Large intestine (tissue), 3 donors: ENCODE data around the gene TACR3. TPM values are rescaled to one million over a fixed set of nuclear protein-coding genes. Genes with fewer than 3 reads are reported as not detected.
"Not testable (repeated sequence)": the region's sequence is repeated elsewhere in the genome, so short reads cannot be mapped to it uniquely, and the experiment has no call there.

Experiments
- DNase-seq, 2 donors: peaks; one replicate each; pipeline versions ENCODE4 v3.0.0 to v3.0.0-alpha.2; 2013
- H3K27ac ChIP-seq: one replicate; pipeline ENCODE4 v1.5.1; 2013; ENCODE audit warnings: low read length
- H3K27me3 ChIP-seq: 2 replicates; pipeline ENCODE4 v1.6.1; 2013; ENCODE audit warnings: low read length; ENCODE audit not compliant: control insufficient read depth, insufficient read depth
- H3K36me3 ChIP-seq: 2 replicates; pipeline ENCODE4 v1.6.1; 2013; ENCODE audit warnings: low read length; ENCODE audit not compliant: control insufficient read depth, insufficient read depth
- H3K4me1 ChIP-seq: one replicate; pipeline ENCODE4 v1.6.1; 2013; ENCODE audit warnings: low read length; ENCODE audit not compliant: control insufficient read depth, insufficient read depth
- H3K4me3 ChIP-seq: one replicate; pipeline ENCODE4 v1.5.1; 2013; ENCODE audit warnings: low read length
- H3K9me3 ChIP-seq: one replicate; pipeline ENCODE4 v1.6.1; 2013; ENCODE audit warnings: mild to moderate bottlenecking, low read depth, low read length, moderate library complexity; ENCODE audit not compliant: control insufficient read depth
- WGBS: methylation state at CpG from one replicate; pipeline ENCODE4 v1.1.5; 2013; ENCODE audit warnings: low lambda C conversion rate; ENCODE audit not compliant: insufficient coverage; 5-methylcytosine and 5-hydroxymethylcytosine counted together
- polyA plus RNA-seq: library from polyadenylated mRNA; unstranded; fragments of 120-200 nt; gene quantifications from one replicate; pipeline ENCODE4 v1.2.1, GENCODE V29; 2013

Gene TACR3
- polyA plus RNA-seq, 1 donor, result 0.54 TPM

DNA sequence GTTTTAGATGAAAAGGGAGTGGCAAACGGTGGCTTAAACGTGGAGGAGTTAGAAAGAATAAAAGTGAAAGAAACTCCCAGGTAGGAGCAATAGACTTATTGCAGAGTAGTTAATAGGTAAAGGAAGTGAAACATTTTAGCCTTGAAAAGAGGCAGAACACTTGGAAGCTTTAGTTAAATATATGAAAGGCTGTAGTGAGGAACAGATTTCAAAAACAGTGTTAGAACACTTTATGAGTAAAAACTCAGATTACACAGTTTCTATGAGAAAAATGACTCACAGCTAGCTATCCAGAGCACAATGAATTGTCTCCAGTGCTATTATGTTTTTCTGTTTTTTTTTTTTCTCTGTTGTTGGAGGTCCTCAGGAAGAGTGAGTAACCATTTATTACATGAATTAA, 45.8 kb downstream of the TACR3 start:
- Histone ChIP-seq H3K27ac (no peak overlapping the region), H3K36me3 (no peaks in the 10 kb centered on the region), H3K4me1 (no peaks in the 10 kb centered on the region), H3K9me3 (no peaks in the 10 kb centered on the region), H3K4me3 (no peak overlapping the region), H3K27me3 (no peaks in the 10 kb centered on the region)
- 88% methylated on average over 2 of the region's 2 CpGs for WGBS
- DNase-seq, result no peak

- not testable (repeated sequence) for H3K27me3 ChIP-seq, H3K27ac ChIP-seq, H3K9me3 ChIP-seq, H3K4me1 ChIP-seq, DNase-seq, H3K36me3 ChIP-seq, H3K4me3 ChIP-seq
Observed at GRCh38 chr4:103666764-103667163, 53.0 kb downstream of the TACR3 start.

DNA sequence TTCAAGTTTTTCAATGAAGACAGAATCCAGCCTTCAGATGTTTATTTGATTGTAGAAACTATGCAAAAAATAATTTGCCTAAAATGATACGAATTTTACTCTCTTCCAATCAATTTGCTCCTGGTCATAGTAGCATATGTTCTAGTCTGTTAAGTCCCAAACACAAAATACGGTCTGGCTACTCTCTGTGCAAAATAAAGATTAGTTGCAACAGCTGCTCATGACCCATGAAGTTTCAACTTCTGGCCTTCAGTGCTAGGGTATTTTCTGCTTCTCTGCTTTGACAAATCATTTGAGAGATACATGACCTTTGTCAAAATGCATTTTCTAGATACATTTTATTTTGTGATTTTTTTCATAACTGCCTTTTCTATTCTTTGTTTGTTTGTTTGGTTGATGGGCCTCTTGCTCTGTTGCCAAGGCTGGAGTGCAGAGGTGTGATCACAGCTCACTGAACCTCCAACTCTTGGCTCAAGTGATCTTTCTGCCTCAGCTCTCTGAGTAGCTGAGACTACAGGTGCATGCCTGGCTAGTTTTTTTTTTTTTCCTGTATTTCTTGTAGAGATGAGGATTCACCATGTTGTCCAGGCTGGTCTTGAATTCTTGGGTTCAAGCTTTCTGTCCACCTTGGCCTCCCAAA, 55.2 kb downstream of the TACR3 start:
- no peak overlapping the region for H3K27ac ChIP-seq
- no peak for DNase-seq
- H3K4me3 ChIP-seq, result no peak overlapping the region
- no peaks in the 10 kb centered on the region for H3K9me3 ChIP-seq
- H3K4me1 ChIP-seq, result no peaks in the 10 kb centered on the region
- no peaks in the 10 kb centered on the region for H3K36me3 ChIP-seq
- 83% methylated on average over 1 of the region's 2 CpGs for WGBS
- no peaks in the 10 kb centered on the region for H3K27me3 ChIP-seq

- DNase-seq, result no peak
- Histone ChIP-seq H3K4me3 (no peak overlapping the region), H3K36me3 (no peaks in the 10 kb centered on the region), H3K4me1 (no peaks in the 10 kb centered on the region), H3K27me3 (no peaks in the 10 kb centered on the region), H3K27ac (no peak overlapping the region), H3K9me3 (no peaks in the 10 kb centered on the region)
Observed at GRCh38 chr4:103648541-103648940, 71.2 kb downstream of the TACR3 start.

DNA sequence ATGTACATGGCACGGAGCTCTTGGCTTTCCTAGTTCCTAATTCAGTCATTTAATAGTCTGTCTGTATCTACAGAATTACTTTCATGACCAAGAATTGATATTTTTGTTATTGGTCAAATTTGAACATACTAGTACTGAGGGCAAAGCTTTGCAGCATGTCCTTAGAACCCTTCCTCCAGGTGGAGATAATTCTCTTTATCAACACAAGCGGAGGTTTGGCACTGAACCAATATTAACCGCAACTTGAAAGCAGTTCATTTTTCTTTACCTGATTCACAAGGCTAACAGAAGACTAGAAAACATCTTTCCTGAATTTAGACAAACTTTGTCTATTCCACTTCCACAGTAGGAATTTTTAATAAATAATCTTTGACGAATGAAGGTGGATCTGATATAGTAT, 73.8 kb downstream of the TACR3 start:
- no peak for DNase-seq
- no peak overlapping the region for H3K4me3 ChIP-seq
- WGBS, result 90% methylated on average over 2 of the region's 4 CpGs

DNA sequence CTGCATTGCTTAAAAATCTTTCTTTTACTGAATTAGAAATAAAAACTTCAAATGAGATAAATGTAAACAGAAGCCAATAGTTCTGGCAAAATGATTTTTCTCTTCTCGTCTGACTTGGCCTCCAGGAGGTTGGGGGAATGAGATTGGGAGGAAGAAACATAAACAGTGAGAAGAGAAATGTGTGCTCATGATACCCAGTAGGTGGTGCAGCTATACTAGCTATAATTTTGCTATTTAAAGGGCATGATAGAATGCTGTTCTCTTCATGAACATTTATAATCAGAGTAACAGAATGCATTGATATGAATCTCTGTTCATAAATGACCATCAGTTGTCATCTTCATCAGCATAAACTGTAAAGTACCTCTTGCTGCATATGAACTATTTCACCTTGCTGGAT, 85.5 kb downstream of the TACR3 start:
- H3K4me3 ChIP-seq, result no peak overlapping the region
- H3K27me3 ChIP-seq, result no peaks in the 10 kb centered on the region
- H3K9me3 ChIP-seq, result no peaks in the 10 kb centered on the region
- DNase-seq, result no peak
- 17% methylated on average over 1 of the region's 1 CpG for WGBS
- H3K27ac ChIP-seq, result no peak overlapping the region
- no peaks in the 10 kb centered on the region for H3K4me1 ChIP-seq
- H3K36me3 ChIP-seq, result no peaks in the 10 kb centered on the region

More for the DNA sequence above, 73.8 kb downstream of the TACR3 start:
- H3K27ac ChIP-seq, result no peak overlapping the region
- no peaks in the 10 kb centered on the region for H3K4me1 ChIP-seq
- no peaks in the 10 kb centered on the region for H3K9me3 ChIP-seq
- no peaks in the 10 kb centered on the region for H3K27me3 ChIP-seq
- no peaks in the 10 kb centered on the region for H3K36me3 ChIP-seq

- Histone ChIP-seq H3K27me3 (no peaks in the 10 kb centered on the region), H3K36me3 (no peaks in the 10 kb centered on the region), H3K27ac (no peak overlapping the region), H3K4me3 (no peak overlapping the region), H3K9me3 (no peaks in the 10 kb centered on the region), H3K4me1 (no peaks in the 10 kb centered on the region)
- no peak for DNase-seq
- WGBS, result no CpG with 5 or more reads among the region's 6 CpGs
Observed at GRCh38 chr4:103626296-103626695, 93.5 kb downstream of the TACR3 start.

GRCh38 chr4:103591841-103592240, 127.9 kb downstream of the TACR3 start:
- no peak for DNase-seq
- Histone ChIP-seq H3K4me1 (no peaks in the 10 kb centered on the region), H3K36me3 (no peaks in the 10 kb centered on the region), H3K27ac (no peak overlapping the region), H3K4me3 (no peak overlapping the region), H3K9me3 (no peaks in the 10 kb centered on the region), H3K27me3 (no peaks in the 10 kb centered on the region)
- no CpG with 5 or more reads among the region's 3 CpGs for WGBS

DNA sequence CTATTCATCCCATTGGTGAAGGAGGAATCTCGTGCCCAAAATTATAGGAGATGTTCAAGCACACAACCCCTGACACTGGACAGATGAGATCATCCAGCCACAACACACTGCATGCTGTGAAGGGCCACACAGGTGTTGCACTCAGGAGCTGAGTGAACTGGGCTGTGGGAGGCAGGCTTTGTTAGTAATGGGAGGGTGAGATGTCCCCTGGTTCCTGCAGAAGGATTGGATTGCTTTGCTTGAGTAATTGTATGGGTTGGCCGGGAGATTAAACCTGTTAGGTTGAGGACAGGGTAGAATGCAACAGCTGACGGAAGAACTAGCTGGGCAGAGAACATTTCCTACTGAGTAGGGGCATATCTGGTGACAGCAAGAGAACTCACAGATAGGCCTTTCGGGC, 152.2 kb downstream of the TACR3 start:
- no CpG with 5 or more reads among the region's 4 CpGs for WGBS
- DNase-seq, result no peak
- H3K9me3 ChIP-seq, result no peaks in the 10 kb centered on the region
- H3K36me3 ChIP-seq, result no peaks in the 10 kb centered on the region
- peaks cover 2% of the 10 kb centered on the region for H3K27me3 ChIP-seq
- no peaks in the 10 kb centered on the region for H3K4me1 ChIP-seq
- H3K4me3 ChIP-seq, result no peak overlapping the region
- H3K27ac ChIP-seq, result no peak overlapping the region

DNA sequence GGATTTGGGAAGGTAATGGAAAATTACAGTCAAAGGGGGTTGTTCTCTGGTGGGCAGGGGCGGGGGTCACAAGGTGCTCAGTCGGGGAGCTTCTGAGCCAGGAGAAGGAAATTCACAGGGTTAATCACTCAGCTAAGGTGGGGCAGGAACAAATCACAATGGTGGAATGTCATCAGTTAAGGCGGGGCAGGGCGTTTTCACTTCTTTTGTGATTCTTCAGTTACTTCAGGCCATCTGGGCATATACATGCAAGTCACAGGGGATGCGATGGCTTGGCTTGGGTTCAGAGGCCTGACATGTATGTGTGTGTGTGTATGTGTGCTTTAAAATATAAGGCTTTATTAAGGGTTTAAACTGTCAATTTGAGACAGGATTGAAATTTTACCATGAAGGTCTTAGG, 160.6 kb downstream of the TACR3 start:
- not testable (repeated sequence) for H3K4me3 ChIP-seq
- no CpG with 5 or more reads among the region's 5 CpGs for WGBS

More for the DNA sequence above, 160.6 kb downstream of the TACR3 start:
- H3K4me1 ChIP-seq, H3K36me3 ChIP-seq, H3K27me3 ChIP-seq, H3K9me3 ChIP-seq, DNase-seq, H3K27ac ChIP-seq: not testable (repeated sequence)
